ENCODE data around the gene AUH.

DNA sequence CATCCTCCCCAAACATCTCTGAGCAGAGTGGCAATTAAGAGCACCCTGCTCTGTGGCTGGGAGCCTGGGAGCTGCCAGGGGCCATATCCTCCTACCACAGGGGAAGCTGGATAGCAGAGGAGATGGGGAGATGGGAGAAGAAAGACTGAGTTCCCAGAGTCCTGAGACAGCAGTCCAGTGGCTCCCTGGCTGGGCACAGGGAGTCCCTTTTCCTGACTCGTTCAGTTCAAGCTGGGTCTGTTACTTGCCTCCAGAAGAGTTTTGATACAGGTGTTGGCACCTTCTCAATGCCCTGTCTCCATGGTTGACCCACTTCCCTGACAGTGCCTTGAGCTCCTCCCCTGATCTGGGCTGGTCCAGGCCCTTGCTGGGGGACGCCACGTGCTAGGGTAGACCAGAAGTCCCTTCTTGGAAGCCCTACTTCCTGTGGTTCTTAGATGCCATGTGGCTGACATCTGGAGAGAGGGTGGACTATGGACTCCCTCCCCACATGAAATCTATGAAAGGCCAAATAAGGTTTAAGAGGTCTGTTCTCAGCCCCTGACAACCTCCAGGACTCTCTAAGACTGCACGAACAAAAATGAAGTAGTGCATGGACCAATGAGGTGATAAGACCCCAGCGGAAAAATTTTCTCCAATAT lies 166.2 kb downstream of the AUH start:
- TF ChIP-seq, protein P1, sequence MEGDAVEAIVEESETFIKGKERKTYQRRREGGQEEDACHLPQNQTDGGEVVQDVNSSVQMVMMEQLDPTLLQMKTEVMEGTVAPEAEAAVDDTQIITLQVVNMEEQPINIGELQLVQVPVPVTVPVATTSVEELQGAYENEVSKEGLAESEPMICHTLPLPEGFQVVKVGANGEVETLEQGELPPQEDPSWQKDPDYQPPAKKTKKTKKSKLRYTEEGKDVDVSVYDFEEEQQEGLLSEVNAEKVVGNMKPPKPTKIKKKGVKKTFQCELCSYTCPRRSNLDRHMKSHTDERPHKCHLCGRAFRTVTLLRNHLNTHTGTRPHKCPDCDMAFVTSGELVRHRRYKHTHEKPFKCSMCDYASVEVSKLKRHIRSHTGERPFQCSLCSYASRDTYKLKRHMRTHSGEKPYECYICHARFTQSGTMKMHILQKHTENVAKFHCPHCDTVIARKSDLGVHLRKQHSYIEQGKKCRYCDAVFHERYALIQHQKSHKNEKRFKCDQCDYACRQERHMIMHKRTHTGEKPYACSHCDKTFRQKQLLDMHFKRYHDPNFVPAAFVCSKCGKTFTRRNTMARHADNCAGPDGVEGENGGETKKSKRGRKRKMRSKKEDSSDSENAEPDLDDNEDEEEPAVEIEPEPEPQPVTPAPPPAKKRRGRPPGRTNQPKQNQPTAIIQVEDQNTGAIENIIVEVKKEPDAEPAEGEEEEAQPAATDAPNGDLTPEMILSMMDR (IDR thresholded peaks at IDR 0.05) = no peak
- no peak for TF ChIP-seq ZFX (IDR thresholded peaks at IDR 0.05; ENCODE audit: borderline replicate concordance)

Measured in 22Rv1 (cell line).